Upper lobe of left lung (tissue), 4 donors: ENCODE data around the gene PLXNB1.

Source experiments
- POLR2A ChIP-seq, 4 donors: fragments of 450-650 bp; IDR thresholded peaks; one replicate each; pipeline ENCODE4 v1.5.1; 2016 to 2017; ENCODE audit warnings: antibody characterized with exemption in 4 of 4, mild to moderate bottlenecking in 2 of 4
- POLR2AphosphoS5 ChIP-seq, 2 donors: sonication (generic); formaldehyde crosslinking; IDR thresholded peaks; one replicate each; pipeline ENCODE4 v1.5.1; 2017; ENCODE audit warnings: antibody characterized with exemption in 2 of 2

DNA sequence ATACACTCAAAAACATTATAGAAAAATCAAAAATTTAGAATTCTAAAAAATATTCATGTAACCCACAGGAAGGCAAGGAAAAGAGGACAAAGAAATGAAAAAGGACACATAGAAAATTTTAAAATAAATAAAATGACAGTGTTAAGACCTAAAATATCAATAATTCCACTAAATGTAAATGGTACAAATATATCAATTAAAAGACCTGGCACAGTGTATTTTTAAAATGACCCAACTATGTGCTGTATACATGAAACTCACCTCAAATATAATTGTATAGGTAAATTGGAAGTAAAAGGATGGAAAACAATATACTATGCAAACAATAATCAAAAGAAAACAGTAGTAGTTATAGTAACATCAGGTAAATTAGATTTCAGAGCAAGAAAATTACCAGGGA is 68.0 kb downstream of the PLXNB1 start:
- no peak for TF ChIP-seq POLR2A (IDR thresholded peaks at IDR 0.05)
- TF ChIP-seq POLR2AphosphoS5 (IDR thresholded peaks at IDR 0.05), result no peak
